NCI-H2227 (cell line): ENCODE results near the gene RNF43.

Experiments
- DNase-seq: peaks from one replicate; lab custom pipeline; 2025; ENCODE audit not compliant: unreplicated experiment; lab: John Stamatoyannopoulos, UW

The RNF43 gene

DNA sequence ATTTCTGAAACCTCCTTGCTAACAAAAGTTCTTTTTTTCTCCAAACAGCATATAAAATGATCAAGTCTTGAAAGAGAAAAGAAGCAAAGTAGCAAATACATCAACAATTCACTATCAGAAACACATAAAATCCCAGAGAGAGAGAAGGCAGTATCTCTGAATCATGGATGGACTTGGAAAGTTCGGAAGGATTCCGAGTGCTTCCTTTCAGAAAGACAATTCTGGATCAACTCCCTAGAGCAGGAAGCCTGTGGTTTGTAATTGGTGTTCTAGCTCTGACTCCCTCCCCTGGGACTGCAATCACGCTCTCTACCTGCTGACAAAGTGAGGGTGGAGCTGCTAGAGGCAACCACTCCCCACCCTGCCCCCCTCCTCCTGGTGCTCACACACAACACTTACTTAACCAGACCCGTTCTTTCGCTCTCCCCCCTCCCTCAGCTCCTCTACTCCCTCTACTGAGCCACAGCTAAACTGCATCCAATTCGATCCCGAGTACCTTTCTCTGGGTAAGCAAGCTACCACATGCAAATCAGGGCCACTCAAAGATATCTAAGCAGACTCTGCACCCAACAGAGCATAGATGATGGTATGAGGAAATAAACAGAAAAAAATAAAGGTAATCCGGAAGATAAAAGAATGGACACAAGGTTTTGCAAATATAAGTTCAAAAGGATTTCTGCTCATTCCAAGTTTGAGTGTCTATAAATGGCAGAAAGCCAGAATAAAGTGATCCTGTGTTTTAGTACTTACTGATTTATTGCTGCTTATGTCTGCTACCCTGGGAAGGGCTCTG is at the start of gene RNF43:
Gene RNF43, minus strand, starts transcription at position 235 of the 793 bp plus-strand sequence. CDS start 1,957 bp downstream, outside the sequence.
- peak; percentile 86 for DNase-seq

DNA sequence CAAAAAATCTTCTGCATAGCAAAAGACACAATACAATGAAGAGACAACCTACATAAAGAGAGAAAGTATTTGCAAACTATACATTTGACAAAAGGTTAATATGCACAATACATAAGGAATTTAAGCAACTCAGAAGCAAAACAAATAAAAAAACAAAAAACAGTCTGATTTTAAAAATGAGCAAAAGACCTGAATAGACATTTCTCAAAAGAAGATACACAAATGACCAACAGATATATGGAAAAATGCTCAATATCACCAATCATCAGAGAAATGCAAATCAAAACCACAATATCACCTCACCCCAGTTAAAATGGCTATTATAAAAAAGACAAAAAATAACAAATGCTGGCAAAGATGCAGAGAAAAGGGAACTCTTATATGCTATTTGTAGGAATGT is 38.2 kb upstream of the RNF43 start:
- no peak for DNase-seq

DNA sequence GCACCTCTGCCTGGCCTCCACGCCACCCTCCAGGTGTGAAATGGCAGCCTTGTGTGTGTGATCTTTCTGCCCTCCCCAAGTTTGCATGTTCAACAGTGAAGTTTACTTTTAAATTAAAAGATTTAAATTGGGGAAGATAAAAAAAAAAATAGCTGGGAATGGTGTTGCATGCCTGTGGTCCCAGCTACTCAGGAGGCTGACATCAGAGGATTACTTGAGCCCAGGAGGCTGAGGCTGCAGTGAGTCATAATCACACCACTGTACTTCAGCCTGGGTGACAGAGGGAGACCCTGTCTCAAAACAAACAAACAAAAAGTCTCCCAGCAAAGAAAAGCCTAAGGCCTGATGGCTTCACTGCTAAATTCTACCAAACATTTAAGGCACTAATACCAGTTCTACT is 35.4 kb upstream of the RNF43 start:
- DNase-seq: no peak

DNA sequence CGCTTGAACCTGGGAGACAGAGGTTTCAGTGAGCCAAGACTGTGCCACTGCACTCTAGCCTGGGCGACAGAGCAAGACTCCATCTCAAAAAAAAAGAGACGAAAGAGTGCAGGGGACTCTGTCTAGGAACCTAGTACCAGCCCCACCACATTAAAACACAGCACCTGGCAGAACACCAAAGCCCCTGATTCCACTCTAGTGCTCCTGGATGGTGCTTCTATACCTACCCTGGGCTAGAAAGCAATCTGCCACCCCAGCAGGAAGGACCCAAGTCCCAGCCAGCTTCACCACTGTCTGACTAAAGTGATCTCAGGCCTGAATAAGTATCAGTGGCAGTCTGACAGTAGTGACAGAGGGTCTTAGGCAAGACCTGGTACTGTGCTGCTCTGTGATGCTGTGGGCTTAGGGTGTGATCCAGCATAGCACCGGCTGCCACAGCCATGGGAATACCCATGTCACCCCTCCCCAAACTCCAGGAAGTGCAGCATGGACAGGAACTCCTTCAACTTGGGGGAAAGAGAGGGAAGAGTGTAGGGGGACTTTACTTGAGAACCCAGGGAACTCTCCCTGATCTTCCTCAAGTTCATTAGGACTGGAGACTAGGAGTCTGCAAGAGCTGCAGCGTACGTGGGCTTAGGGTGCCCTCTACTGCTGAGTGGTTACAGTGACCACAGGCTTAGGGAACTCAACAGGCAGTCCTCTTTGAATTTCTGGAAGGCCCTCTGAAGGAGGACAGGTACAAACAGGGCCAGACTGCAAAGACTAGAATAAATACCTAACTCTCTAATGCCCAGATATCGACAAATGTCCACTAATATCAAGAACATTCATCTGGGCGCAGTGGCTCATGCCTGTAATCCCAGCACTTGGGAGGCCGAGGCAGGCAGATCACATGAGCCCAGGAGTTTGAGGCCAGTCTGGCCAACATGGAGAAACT is 30.0 kb upstream of the RNF43 start:
- peak; percentile 84 for DNase-seq

DNA sequence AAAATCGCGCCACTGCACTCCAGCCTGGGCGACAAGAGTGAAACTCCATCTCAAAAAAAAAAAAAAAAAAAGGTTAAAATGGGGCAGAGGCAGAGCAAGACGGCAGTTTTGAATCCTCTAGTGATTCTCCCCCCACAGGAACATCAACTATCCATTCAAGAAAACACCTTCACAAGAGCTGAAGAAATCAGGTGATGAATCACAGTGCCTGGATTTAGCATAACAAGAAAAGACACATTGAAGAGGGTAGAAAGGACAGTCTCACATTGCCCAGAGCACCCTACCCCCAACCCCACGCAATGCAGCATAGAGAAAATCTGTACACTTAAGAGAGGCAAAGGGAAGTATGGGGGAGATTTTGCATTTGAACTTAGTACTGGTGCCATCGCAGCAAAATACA is 28.8 kb upstream of the RNF43 start:
- no peak for DNase-seq

DNA sequence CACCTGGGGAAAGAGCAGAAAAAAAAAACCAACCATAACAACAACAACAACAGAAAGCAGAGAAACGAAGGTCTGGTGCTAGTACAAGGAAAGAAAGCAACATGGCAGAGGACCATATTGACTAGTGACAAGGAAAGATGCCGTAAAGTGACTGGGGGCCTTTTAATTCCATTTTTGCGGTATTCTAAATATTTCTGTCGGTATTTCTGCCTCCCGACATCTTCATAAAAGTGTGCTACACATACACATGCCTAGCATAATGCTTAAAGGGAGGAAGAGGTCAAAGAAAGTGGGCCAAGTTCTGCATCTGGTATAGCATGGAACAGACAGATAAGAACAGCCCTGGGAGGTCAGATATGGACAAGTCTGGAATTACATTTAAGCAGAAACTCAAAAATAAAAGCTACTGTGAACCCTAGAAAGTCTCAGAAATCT is 19.5 kb upstream of the RNF43 start:
- DNase-seq: no peak

DNA sequence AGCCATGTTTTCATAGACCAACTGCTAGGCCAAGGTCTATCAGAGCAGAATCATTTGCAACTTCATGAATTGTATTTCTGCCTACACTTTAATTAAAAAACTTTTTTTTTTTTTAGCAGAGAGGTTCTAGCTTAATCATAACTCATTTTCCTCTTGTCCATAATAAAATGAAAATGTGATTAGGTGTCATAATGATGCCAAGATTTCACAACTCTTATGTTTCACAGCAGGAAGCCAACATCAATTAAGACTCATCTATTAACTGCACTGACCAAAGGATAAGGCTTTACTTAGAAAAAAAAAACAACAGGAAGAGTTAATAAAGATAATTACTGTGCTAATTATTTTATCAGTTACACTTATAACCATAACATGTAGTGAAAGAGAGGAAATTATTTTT is 18.9 kb upstream of the RNF43 start:
- DNase-seq: no peak

DNA sequence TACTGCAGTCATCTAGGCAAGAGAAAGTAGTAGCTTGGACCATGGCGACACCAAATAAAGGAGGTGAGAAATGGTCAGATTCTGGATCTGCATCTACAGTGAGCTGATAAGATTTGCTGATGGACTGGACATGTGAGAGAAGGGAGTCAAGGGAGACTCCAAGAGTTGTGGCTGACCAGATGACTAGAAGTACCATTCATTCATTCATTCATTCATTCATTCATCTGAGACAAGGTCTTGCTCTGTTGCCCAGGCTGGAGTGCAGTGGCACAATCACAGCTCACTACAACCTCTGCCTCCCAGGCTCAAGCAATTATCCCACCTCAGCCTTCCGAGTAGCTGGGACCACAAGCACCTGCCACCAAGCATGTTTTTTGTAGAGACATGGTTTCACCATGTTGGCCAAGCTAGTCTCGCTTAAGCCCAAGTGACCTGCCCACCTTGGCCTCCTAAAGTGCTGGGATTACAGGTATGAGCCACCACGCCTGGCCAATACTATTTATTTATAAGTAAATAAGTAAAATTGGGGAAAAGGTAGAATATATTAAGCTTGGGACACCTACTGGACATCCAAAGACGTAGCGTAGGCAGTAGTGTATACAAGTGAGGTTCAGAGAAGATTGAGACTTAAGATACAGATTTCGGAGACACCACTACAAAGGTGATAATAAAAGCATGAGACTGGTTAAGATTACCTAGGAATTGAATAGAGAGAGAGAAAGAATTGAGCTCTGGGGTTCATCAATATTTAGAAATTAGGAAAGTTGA is 15.7 kb upstream of the RNF43 start:
- DNase-seq: no peak

DNA sequence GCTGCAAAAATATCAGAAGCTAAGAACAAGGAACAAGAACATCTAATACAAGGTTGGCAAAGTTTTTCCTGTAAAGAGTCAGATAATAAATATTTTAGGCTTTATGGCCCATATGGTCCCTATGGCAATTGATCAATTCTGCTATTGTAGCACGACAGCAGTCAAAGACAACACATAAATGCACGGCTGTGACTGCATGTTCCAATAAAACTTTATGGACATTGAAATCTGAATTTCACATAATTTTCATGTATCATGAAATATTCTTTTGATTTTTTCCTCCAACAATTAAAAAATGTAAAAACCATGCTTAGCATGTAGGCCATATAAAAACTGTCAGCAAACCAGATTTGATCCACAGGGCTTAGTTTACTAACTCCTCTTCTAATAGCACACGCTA is 10.5 kb upstream of the RNF43 start:
- DNase-seq: no peak

DNA sequence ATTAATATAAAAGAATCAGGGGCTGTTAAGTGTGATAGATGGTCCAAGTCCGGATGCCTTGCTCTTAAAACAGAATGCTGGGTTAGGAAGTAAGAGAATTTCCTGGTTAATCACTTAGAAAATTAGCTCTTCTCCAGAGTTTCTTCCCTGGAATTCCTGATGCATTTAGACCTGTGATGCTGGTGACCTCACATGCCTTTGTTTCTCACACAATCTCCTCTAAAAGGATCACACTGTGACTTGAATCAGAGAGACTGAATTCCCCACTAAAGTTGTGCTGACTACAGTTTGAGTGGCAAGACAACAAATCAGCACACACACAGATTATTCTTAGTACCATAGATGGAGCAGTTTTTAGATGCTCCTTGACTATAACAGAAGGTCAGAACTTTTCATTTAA is 4.4 kb upstream of the RNF43 start:
- no peak for DNase-seq

DNA sequence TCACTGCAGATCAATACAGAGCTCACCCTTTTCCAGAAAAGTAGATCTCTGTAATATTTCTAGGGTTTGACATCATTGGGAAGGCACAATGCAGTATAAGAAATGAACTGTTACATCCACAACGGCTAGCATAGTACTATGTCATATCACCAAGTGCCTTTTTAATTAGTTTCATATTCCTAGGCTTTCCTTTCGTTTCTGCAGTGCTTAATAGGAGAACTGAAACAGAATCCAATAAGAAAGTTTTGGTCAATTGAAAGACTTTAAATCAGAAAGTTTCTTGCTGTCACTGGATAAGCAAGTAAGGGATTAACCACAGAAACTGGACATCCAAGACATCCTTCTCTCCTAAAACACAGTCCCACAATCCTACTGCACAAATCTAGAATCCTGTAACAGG is 3.5 kb upstream of the RNF43 start:
- no peak for DNase-seq

DNA sequence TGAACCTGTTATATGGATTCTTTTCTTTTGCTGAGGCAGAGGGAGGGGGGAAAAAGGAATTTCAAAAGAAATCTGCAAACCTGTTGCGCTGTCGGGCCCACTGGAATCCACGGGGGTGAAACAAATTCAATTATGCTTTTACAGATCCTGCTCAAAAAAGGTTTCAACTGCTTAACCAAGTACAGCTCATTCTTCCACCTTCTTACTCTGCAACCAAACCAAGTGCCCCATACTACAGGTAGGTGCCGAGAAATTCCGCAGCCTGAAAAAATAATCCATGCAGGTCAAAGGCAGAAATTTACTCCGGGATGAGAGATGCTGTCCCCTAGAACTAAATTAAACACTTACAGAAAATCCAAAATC is 416 bp downstream of the RNF43 start:
- no peak for DNase-seq

DNA sequence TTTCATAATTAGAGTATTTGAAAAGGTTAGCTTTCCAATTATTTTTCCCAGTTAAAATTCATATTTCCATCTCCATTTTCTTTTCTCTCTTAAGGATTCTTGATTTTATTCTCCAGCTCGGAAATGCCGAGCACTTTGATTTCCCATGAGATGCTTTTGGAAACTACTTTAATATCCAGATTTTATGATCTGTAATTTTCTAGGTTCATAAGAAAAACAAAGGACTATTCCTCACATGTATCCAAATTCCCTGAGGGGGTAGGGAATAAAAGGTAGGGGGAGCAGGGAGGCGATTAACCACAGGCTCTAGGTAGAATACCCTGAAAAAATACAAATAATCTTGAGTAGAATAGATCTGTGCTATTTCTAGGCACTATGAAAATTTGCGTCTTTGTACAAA is 938 bp downstream of the RNF43 start:
- no peak for DNase-seq

DNA sequence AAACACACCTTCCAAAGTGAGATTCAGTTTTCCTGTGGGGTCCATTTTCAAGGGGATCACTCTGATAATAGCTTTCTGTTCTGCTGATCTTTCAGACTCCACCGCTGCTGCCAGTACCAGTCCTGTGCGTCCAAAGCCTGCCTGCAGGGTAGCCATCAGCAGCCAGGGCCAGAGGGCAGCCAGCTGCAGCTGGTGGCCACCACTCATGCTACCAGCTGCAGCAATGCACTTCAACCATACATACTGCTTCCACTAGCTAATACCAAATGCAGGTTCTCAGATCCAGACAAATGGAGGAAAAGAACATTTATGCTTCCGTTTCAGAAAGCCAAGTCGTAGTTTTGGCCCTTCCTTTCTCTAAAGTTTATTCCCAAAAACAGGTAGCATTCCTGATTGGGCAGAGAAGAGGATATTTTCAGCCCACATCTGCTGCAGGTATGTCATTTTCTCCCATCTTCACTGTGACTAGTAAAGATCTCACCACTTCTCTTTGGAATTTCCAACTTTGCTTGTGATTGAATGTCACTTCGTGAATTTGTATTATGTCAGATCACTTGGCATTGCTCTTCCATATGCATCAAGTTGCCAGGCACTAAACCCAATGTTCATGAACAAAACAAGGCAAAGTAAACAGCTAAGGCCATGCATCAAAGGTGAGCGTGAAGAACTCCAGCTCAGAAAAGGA is 1.8 kb downstream of the RNF43 start:
- DNase-seq: no peak

DNA sequence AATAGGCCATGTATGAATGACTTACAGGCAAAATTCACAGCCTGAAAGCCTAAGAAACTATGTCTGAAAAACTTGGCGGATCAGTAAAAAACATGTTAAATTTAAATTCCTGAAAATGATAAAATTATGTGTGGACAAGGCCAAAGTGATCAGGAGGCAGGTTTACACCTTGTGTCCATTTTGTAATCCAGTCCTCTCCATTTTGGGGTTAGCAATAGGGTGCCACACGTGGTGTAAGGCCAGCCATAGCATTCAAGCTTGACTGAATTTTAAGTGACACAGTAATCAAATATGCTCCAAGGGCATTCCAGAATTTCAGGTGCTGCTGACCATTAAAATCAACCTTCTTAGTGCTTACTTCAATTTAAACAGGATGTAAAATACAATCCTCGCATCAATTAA is 2.7 kb downstream of the RNF43 start:
- DNase-seq: no peak

DNA sequence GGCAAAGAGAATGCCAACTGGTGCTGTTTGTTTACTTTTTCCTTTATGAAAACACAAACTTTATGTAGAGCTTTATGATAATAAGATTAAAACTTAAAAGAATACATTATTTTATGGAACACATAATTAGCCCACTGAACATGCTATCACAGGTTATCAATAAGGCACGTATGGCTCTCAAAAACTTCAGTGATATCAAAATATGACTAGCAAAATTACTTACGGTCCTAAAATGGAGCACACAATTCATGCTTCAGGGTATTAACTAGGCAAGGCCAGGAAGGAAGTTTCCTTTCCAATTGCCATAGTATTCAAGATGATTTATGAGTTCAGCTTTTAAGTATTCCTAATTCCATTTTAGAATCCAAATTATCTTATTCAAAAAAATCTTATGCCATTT is 3.6 kb downstream of the RNF43 start:
- no peak for DNase-seq

DNA sequence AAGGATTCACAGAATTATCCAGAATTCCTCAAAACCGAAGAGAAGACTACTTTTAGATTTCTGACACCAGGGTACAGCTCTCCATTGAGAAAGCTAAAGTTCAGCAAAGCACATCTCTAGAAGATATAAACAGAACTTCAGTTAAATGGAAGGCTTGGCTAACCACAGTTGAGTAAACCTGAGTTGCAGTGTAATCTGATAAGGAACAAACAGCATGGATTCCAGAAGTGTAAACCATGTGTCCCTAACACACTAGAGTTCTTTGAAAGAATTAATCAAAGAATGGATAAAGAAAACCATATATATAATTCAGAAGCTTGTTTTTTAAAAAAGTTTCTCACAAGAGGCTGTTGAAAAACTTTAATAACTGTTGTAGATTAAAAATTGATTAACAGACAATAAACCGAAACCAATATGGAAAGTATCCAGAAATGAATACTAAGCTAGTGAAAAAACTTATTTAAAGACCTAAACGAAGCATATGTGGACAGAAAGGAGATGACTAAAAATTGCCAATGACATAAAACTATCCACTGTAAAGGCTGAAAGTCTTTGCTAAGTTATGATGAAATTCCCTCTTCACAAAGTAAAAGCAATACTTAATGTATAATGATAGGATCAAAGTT is 4.3 kb downstream of the RNF43 start:
- DNase-seq: no peak

DNA sequence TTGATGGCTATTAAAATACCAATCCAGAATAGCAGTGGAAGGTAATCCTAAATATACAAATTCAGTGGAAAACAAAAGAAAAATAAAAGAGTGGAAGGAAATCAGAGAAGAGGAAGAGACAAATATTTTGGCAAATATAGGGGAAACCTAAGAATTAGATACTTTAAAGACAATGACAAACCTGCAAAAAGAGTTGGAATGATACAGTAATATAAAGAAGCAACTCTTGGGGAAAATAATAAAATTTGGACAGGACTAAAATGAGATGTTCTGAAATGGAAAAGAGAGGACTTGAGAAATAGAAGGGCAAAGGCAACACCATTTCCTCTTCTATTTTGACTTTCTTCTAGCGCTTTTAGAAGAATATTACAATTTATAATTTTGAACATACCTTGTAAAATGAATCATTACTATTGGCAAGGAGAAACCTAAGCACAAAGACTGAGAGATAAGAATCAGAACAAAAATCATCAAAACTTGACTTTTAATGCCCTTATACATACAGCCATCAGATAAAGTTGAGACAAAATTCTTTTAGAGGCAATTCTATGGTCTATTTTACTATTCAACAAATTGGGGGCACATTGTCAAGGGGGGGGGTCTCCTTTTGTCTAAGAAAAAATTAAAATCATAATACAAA is 5.2 kb downstream of the RNF43 start:
- no peak for DNase-seq

DNA sequence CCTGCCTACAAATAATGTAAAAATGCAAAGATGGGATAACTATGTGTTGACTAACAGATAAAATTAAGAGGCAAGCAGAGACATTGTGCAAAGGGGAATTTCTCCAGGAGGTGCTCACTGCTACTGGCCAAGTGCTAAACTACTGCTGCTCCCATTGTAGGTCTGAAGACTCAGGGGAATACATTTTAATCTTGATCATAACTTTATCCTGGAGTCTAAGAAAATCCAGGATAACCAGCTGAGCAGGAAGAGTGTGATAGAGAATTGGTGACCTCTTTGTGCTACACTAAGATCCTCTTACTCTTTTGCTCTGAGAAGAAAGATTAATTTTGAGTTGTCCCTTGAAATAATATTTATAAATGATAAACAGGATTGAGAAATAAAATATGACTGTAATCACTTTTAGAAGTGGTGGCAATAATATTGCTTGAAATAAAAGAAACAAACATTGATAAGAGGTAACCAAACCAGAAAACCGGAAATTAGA is 5.9 kb downstream of the RNF43 start:
- DNase-seq: no peak
